NCI-H2107 (cell line): ENCODE results near the gene ST3GAL5.

Experiments
- DNase-seq: peaks from one replicate; lab custom pipeline; 2025; lab: John Stamatoyannopoulos, UW

The ST3GAL5 gene

GRCh38 chr2:85790032-85790431, 98.8 kb downstream of the ST3GAL5 start:
- no peak for DNase-seq

- no peak for DNase-seq
Observed at GRCh38 chr2:85789271-85789670, 99.5 kb downstream of the ST3GAL5 start.

GRCh38 chr2:85788603-85789002, 100.2 kb downstream of the ST3GAL5 start:
- no peak for DNase-seq

GRCh38 chr2:85787981-85788340, 100.8 kb downstream of the ST3GAL5 start:
- DNase-seq, result no peak

- DNase-seq, result no peak
Observed at GRCh38 chr2:85787282-85787980, 101.4 kb downstream of the ST3GAL5 start.
